Fibroblast of gingiva (primary cell): ENCODE results near the gene SPRR1A.
A peak's percentile ranks its signal among the peaks of the same experiment; 100 is the strongest.

ENCODE experiments used
- DNase-seq: peaks from one replicate; pipeline ENCODE4 v3.0.0-alpha.2; 2011; ENCODE audit warnings: low read depth

The SPRR1A gene

GRCh38 chr1:153028766-153029165, 44.9 kb downstream of the SPRR1A start:
- no peak for DNase-seq

DNA sequence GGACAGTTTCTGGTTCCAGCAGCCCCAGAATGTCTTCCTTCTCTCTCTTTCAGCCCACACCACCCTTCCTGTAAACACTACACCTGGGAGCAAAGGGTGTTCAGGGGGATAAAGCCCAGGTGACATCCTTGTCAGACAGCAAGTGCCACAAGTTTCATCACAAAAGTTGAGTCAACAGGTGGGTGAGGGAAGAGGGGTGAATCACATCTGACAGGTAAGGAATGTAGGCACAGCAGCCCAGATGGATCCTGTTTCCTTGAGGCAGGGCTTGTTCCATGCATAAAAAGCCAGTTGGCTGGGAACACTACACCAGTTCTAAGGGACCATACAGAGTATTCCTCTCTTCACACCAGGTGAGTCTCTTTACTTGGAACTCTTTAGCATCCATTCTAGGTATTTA, 47.0 kb downstream of the SPRR1A start, which contains the start of gene SPRR1B:
Gene SPRR1B (plus strand): TSS at position 309 of the 400 bp plus-strand sequence. CDS start 1,143 bp downstream, outside the sequence.
- no peak for DNase-seq

GRCh38 chr1:153032073-153032472, 48.2 kb downstream of the SPRR1A start:
- DNase-seq: no peak

DNA sequence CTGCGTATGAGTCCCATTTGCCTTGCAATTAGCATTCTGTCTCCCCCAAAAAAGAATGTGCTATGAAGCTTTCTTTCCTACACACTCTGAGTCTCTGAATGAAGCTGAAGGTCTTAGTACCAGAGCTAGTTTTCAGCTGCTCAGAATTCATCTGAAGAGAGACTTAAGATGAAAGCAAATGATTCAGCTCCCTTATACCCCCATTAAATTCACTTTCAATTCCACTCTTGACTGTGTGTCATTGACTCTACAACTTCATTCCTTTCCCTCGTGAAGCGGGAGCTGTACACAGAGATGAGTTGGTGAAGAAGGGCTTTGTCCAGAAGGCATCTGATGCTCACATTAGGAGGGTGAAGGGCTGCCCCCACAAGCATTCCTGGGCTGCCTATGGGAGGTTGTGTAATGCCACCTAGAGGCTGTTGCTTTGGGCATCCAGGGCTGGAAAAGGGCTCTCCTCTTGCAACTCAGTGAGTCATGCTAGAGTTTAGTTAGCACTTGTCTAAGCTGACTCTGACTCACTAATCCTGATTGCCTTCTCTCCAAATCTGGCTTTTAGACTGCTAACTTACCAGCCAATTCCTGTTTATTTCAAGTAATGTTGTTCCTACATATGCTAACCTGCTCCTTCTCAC, 48.9 kb downstream of the SPRR1A start:
- peak; percentile 9 for DNase-seq

DNA sequence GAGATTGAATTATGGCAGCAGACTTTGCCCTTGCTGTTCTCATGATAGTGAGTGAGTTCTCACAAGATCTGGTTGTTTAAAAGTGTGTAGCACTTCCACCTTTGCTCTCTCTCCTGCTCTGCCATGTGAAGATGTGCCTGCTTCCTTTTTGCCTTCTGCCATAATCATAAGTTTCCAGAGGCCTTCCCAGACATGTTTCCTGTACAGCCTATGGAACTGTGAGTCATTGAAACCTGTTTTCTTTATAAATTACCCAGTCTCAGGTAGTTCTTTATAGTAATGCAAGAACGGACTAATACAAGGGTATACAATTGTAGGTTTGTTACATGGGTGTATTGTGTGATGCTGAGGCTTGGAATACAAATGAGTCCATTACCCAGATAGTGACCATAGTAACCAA, 51.3 kb downstream of the SPRR1A start:
- no peak for DNase-seq
